NOMO-1 (cell line): ENCODE results near the gene VBP1.
"Not testable (repeated sequence)": the region's sequence is repeated elsewhere in the genome, so short reads cannot be mapped to it uniquely, and the experiment has no call there.

ENCODE experiments used
- DNase-seq, 2 experiments: peaks; one replicate each; lab custom pipeline; 2025; ENCODE audit not compliant: unreplicated experiment in 2 of 2; lab: John Stamatoyannopoulos, UW

The VBP1 gene

GRCh38 chrX:155262970-155263754 lies 46.9 kb downstream of the VBP1 start:
- DNase-seq, result peak in 1 of 2 experiments; percentile 6

DNA sequence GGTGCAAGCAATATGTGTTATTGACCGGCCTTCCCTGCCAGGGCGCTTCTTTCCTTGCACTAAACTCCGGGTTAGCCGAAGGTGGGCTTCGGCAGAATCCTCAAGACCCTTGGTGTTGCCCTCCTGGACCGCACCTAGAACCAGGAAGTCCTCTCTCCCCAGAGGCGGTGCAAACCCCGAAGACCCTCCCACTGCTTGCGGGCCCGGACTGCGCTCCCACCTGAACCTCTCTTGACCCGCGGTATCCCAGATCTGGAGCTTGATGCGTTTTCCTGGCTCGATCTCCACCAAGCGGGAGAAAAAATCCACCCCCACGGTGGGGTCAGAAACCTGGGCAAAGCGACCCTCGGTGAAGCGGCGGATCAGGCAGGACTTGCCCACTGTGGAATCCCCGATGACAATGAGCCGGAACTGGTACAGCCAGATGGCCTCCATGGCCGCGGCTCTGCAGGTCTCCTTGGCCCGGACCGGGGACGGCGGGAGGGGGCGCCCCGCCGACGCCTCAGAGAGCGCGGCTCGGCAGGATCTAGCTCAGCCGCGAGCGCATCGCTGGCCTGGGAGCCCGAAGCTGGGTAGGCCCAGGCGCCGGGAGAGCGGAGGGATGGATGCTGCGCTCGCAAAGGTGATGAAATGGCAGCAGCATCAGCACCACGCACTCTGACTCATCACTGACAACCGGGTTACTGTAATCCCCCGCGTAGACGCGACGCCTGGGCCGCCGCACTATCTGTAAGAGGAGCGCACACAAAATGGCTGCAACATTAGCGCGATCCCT lies 47.8 kb downstream of the VBP1 start, which contains the start of gene RAB39B:
TSS of gene RAB39B (minus strand) at position 638 of the 775 bp plus-strand sequence. CDS start at position 435, 203 bp downstream.
- peak in 1 of 2 experiments; percentile 5 for DNase-seq

DNA sequence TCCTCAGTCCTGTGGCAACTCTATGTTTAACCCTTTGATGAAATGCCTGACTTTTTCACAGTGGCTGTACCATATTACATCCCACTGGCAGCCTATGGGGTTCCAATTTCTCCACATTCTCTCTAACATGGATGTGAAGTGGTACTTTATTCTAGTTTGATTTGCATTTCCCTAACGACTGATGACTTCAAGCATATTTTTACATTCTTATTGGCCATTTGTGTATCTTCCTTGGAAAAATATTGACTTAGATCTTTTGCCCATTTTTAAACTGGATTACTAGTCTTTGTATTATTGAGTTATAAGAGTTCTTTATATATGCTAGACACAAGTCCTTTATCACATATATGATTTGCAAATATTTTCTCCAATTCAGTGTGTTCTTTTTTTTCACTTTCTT lies 50.2 kb downstream of the VBP1 start:
- DNase-seq, result no peak

DNA sequence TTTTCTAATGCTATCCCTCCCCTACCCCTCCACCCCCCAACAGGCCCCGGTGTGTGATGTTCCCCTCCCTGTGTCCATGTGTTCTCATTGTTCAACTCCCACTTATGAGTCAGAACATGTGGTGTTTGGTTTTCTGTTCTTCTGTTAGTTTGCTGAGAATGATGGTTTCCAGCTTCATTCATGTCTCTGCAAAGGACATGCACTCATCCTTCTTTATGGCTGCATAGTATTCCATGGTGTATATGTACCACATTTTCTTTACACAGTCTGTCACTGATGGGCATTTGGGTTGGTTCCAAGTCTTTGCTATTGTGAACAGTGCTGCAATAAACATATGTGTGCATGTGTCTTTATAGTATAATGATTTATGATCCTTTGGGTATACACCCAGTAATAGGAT lies 51.7 kb downstream of the VBP1 start:
- DNase-seq, result not testable (repeated sequence)

DNA sequence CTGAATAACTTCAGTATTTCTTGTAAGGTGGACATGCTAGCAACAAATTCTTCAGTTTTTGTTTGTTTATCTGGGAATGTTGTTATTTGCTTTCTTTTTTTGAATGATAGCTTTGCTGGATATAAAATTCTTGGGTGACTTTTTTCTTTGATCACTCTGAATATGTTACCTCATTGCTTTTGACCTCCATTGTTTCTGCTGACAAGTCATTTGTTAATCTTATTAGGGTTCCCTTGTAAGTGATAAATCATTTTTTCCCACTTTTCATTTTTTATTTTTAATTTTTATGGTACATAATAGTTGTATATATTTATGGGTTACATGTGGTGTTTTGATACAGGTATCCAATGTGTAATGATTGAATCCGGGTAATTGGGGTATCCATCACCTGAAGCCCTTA lies 54.7 kb downstream of the VBP1 start:
- no peak for DNase-seq

GRCh38 chrX:155279873-155280272 lies 63.6 kb downstream of the VBP1 start:
- DNase-seq, result no peak
